ENCODE data around the gene TMIGD3.

GRCh38 chr1:111476761-111477309, 26.6 kb downstream of the TMIGD3 start:
- TF ChIP-seq YY1 (IDR thresholded peaks at IDR 0.05; ENCODE audit: insufficient read depth, insufficient read length) (no peak), ZNF274 (IDR thresholded peaks at IDR 0.05; ENCODE audit: low read depth, low read length) (no peak), SUZ12 (IDR thresholded peaks at IDR 0.05; ENCODE audit: extremely low read depth, insufficient read depth, insufficient read length) (no peak)

All from NT2/D1 (cell line).